ENCODE data around the gene MAOB. TPM values are rescaled to one million over a fixed set of nuclear protein-coding genes. Genes with fewer than 3 reads are reported as not detected.
"Not testable (repeated sequence)": the region's sequence is repeated elsewhere in the genome, so short reads cannot be mapped to it uniquely, and the experiment has no call there.

Gene MAOB
- not detected for polyA plus RNA-seq

DNA sequence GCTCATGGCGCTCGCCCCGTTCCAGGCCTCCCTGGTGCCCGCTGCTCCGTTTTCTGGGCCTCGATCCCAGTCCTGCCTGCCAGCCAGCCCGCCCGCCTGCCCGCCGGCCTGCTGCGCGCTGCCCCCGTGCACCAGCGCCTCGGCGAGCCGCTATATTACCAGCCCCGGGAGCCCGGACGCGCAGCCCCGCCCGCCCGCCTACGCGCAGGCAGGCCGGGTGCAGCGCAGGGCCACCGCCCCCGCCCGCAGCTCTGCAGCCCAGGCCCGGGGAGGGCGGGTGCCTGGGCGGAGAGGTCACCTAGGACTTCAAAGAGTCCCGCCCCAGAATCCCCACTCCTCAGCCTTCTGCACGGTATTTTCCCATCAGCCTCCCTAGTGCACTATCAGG lies at the start of gene MAOB:
MAOB (minus strand) TSS at position 157 of the 388 bp plus-strand sequence; CDS start at position 6, 151 bp downstream.
- Mint-ChIP-seq H3K4me3 (no peak within 1 kb of the TSS), H3K36me3 (no peaks in the 10 kb centered on the region), H3K27ac (no peak within 1 kb of the TSS), H3K9me3 (peaks cover 0 to 2% (median 0%) of the 10 kb centered on the region in 3 donors), H3K27me3 (peaks cover 35% of the 10 kb centered on the region), H3K4me1 (no peaks in the 10 kb centered on the region)

DNA sequence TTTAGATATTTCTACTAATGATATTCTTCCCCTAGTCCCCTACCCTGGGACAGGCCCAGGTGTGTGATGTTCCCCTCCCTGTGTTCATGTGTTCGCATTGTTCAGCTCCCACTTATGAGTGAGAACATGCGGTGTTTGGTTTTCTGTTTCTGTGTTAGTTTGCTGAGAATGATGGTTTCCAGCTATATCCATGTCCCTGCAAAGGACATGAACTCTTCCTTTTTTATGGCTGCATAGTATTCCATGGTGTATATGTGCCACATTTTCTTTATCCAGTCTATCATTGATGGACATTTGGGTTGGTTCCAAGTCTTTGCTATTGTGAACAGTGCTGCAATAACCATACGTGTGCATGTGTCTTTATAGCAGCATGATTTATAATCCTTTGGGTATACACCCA lies 39.8 kb upstream of the MAOB start:
- not testable (repeated sequence) for H3K4me1 Mint-ChIP-seq, H3K27me3 Mint-ChIP-seq, H3K4me3 Mint-ChIP-seq, H3K9me3 Mint-ChIP-seq, H3K36me3 Mint-ChIP-seq
- peak overlapping the region in 1 of 3 donors; percentile 25 for H3K27ac Mint-ChIP-seq

DNA sequence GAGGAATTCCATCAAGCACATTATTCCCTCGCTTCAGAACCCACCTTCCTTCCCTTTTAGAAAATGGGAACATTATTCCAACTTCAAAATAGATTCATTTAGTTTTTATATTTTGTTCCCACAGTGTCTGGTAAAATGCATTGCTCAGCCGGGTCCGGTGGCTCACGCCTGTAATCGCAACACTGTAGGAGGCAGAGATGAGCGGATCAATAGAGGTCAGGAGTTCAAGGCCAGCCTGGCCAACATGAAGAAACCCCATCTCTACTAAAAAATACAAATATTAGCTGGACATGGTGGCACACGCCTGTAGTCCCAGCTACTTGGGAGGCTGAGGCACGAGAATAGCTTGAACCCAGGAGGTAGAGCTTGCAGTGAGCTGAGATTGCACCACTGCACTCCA lies 28.5 kb upstream of the MAOB start:
- not testable (repeated sequence) for H3K27ac Mint-ChIP-seq, H3K36me3 Mint-ChIP-seq, H3K4me3 Mint-ChIP-seq, H3K9me3 Mint-ChIP-seq, H3K4me1 Mint-ChIP-seq, H3K27me3 Mint-ChIP-seq

DNA sequence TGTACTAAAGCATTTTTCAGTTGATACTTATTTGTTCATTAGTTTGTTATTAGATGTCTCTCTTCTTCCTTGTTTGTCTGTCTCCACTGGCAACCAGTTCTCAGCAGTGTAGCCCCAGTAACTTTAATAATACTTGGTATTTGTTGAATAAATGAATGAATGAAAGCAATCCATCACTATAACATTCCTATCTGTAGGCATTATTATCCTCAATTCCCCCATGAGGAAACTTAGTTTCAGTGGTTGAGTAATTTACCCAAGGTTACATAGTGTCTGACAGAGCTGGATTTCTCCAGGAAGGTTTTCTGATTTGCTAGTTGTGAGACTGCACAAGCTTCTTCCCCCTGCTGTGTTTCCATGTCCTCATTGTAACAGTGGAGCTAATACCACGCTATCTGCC lies 27.8 kb upstream of the MAOB start:
- Mint-ChIP-seq H3K4me1 (peaks cover 0 to 1% (median 0%) of the 10 kb centered on the region in 3 donors), H3K9me3 (no peaks in the 10 kb centered on the region), H3K4me3 (no peak overlapping the region), H3K36me3 (peaks cover 2% of the 10 kb centered on the region), H3K27me3 (peaks cover 2% of the 10 kb centered on the region), H3K27ac (no peak overlapping the region)

DNA sequence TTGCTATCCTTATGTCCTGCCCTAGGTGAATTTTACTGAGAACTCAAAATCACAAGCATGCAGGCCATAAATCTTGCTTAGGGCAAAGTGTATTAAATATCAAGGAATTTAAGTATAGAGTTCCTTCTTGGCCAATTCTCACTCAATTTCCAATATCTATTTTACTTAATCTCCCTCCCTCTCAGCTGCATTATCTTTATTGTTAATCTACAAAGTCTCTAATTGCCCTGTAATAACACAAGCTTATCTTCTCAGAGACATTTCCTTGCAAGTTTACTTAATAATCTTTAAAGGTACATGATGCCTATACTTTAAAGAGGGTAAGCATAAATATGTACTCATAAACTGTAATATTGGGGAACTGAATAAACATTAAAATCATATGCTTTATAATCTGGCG lies 26.9 kb upstream of the MAOB start:
- no peak overlapping the region for H3K4me3 Mint-ChIP-seq
- peaks cover 2% of the 10 kb centered on the region for H3K27me3 Mint-ChIP-seq
- peaks cover 0 to 3% (median 0%) of the 10 kb centered on the region in 3 donors for H3K9me3 Mint-ChIP-seq
- H3K36me3 Mint-ChIP-seq: peaks cover 2% of the 10 kb centered on the region
- peaks cover 0 to 1% (median 0%) of the 10 kb centered on the region in 3 donors for H3K4me1 Mint-ChIP-seq
- H3K27ac Mint-ChIP-seq: no peak overlapping the region

DNA sequence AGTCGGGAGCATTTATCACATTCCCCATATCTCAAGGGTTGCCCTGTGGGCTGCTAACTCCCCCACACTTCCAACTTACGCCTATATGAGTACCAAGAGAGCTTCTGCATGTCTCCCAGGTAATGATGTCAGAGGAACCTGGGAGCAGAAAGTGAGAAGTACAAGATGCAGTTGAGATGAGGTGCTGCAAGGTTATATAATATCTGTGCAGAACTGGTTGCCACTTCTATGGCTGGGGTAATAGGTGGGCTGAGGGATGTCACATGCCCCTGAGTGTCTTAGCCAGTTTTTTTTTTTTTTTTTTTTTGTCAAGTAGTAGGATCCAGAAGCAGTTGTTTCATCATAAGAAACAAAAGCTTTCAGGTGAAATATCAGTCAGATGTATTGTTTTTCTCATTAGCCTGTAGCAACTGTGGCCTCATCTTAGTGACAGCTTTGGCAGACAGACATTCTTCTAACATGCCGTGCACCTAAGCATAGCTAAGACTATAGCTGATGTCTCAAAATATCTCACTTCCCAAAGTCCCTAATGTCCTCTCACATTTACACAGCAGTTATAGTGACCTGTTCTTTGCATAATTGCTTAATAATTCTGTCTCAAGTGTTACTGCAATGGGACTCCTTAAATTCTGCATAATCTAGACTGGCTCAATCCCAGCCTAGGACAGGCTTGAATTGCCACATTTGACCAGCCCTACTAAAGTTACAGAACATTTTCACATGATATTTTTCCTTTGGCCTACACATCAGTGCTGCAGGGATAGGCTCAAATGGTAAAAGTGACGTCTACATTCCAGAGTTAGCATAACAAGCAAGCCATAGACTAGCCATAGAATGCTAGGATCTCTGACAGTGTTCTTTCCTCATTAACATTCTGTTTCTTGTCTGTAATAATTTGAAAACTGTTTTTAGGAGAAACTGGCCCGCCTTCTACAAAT lies 17.9 kb upstream of the MAOB start:
- Mint-ChIP-seq H3K4me1 (no peaks in the 10 kb centered on the region), H3K36me3 (no peaks in the 10 kb centered on the region), H3K4me3 (no peak overlapping the region), H3K9me3 (peaks cover 0 to 3% (median 0%) of the 10 kb centered on the region in 3 donors), H3K27ac (no peak overlapping the region), H3K27me3 (peaks cover 8% of the 10 kb centered on the region)

DNA sequence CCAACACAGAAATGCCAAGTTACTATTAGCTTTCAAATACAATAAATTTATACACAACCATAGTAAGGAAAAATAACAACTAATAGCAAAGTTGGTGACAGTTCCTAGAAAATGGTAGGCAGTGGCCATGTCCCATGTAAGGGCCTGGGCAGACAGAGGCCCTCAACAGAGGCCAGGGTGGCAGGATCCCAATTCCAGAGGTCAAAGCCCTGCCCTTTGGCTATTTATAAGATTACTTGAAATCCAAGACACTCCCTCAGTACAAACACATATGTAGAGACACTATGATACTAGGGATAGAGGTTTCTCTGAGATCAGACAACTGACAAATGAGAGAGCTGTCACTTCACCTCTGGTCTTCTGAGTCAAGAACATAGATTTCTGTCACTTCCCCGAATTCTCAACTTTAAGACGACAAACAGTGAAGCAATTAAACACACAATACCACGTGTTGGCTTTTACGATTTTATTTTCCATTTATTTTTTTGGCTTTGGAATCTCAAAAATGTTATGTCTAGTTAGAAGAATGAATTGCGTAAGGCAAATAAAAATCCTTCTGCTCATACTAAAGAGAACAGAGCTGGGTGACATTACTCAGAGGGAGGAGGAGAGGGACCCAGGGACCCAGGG lies 16.3 kb upstream of the MAOB start:
- Mint-ChIP-seq H3K9me3 (peaks cover 0 to 2% (median 0%) of the 10 kb centered on the region in 3 donors), H3K27me3 (peaks cover 8% of the 10 kb centered on the region), H3K27ac (no peak overlapping the region), H3K4me1 (no peaks in the 10 kb centered on the region), H3K36me3 (no peaks in the 10 kb centered on the region), H3K4me3 (no peak overlapping the region)

DNA sequence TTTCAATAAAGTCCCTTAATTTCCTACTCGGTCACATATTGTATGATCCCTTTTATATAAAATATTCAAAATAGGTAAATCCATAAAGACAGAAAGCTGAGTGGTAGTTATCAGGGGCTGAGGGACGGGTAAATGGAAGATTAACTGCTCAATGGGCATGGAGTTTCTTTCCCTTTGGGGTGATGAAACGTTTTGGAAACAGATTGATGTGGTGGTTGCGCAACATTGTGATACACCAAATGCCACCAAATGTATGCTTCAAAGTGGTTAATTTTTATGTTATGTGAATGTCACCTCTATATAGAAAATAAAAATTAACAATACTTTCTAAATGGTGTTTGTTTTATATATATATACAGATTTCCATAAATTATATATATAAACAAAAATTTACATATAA lies 15.0 kb upstream of the MAOB start:
- Mint-ChIP-seq H3K4me1 (no peaks in the 10 kb centered on the region), H3K4me3 (no peak overlapping the region), H3K9me3 (peaks cover 0 to 2% (median 0%) of the 10 kb centered on the region in 3 donors), H3K27ac (no peak overlapping the region), H3K27me3 (peaks cover 8% of the 10 kb centered on the region), H3K36me3 (no peaks in the 10 kb centered on the region)

DNA sequence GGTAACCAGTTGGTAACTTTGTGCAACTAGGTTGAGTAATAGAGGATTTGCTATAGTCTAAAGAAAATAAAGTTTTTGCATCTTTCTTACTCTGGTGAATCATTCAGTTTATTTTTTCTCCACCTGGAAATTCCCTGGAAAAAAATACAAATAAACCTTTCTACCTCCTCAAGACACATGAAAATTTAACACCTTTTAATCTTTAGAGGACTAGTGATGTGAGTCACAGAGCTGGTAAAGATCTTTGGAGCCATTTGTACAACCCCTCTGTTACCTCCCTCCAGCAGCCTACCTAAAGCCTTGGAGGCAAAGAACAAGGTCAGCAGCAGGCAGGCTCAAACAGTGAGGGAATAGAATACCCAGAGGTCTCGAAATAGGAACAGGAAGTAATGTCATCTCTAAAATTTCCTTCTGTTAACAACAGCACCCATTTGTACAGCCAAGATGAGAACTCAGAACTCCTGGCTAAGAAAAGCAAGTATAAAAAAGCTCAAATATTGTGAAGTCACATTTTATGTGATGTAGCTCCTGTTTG lies 10.2 kb upstream of the MAOB start:
- no peaks in the 10 kb centered on the region for H3K36me3 Mint-ChIP-seq
- peaks cover 2% of the 10 kb centered on the region for H3K27me3 Mint-ChIP-seq
- no peak overlapping the region for H3K27ac Mint-ChIP-seq
- peaks cover 0 to 12% (median 4%) of the 10 kb centered on the region in 3 donors for H3K9me3 Mint-ChIP-seq
- no peaks in the 10 kb centered on the region for H3K4me1 Mint-ChIP-seq
- no peak overlapping the region for H3K4me3 Mint-ChIP-seq

DNA sequence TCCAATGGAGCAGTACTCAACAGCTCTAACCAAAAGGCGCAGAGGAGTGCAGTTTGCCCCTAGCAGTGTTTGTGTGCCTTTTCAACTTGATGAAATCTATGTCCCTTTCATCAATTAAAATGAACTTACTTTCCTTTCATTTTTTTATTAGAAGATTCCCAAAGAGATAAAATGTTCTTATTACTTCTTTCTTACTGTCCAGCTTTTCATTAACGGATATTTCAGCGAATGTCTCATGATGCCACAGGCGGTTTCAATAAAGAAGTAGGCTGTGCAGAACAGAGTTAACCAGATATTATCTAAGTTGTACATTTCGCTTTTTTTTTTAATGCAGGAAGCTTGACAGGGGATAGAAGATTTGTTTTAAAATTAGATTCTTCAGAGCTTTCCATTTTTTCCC lies 3.4 kb upstream of the MAOB start:
- H3K27ac Mint-ChIP-seq: no peak overlapping the region
- H3K27me3 Mint-ChIP-seq: peaks cover 18% of the 10 kb centered on the region
- H3K36me3 Mint-ChIP-seq: no peaks in the 10 kb centered on the region
- H3K9me3 Mint-ChIP-seq: peaks cover 0 to 14% (median 4%) of the 10 kb centered on the region in 3 donors
- no peaks in the 10 kb centered on the region for H3K4me1 Mint-ChIP-seq
- no peak overlapping the region for H3K4me3 Mint-ChIP-seq

DNA sequence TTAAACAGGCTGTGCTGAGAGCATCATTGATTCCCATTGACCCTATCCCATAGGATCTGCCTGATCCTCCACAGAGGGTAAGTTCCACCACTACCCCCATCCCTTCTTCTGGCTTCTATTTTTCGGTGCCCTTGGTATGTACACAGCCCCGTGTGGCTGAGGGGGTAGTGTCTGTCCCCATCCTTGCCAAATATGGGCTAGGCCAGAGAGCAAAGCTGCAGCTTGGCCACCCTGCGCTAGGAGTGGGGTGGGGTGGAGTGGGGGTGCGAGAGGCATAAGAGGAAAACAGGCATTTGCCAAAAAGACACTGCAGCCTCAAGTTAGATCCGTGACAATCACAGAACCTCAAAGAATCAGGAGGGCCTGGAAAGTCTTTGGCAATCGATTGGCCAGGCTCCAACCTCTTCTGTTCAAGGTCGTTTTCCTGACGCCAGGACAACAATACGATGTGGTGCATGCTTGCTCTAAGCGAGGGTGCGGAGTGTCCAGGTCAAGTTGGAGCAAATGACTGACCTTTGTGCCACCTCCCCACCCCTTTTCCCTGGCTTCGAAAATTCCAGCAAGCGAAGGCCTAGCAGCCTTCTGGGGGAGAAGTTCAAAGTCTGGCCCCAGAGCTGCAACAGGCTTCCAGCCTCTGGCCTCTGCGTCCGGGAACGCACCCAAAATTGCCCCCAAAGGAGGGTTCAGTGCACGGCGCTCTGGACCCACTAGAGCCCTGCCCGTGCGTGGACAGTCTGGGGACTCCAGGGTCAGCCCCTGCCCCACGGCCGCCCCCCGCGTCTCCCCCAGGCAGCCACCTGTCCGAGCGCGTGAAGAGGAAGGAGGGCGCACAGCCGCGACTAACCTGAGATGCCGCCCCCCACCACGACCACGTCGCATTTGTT lies 598 bp downstream of the MAOB start:
- Mint-ChIP-seq H3K9me3 (peaks cover 0 to 2% (median 0%) of the 10 kb centered on the region in 3 donors), H3K36me3 (no peaks in the 10 kb centered on the region), H3K27ac (no peak overlapping the region), H3K27me3 (peaks cover 35% of the 10 kb centered on the region), H3K4me3 (no peak overlapping the region), H3K4me1 (no peaks in the 10 kb centered on the region)

DNA sequence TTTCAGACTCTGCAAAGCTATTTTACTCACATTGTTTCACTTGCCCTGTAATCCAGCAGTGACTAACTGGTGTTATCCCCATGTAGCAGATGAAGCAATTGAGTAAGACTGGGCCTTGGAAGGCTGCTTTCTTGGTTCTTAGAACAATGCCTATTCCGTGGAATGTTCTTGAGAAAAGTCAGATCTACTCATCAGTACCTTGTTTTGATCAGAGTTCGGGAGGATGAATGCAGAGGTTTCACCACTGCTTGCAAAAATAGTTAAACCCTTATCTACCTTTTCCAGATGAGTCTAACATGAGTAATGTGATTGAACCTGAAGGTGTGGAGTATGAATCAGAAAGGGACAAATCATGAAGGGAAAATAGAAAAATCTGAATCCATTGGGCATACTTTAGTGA lies 1.8 kb downstream of the MAOB start:
- Mint-ChIP-seq H3K27ac (no peak overlapping the region), H3K9me3 (peaks cover 0 to 2% (median 0%) of the 10 kb centered on the region in 3 donors), H3K27me3 (peaks cover 35% of the 10 kb centered on the region), H3K36me3 (no peaks in the 10 kb centered on the region), H3K4me1 (no peaks in the 10 kb centered on the region), H3K4me3 (no peak overlapping the region)

DNA sequence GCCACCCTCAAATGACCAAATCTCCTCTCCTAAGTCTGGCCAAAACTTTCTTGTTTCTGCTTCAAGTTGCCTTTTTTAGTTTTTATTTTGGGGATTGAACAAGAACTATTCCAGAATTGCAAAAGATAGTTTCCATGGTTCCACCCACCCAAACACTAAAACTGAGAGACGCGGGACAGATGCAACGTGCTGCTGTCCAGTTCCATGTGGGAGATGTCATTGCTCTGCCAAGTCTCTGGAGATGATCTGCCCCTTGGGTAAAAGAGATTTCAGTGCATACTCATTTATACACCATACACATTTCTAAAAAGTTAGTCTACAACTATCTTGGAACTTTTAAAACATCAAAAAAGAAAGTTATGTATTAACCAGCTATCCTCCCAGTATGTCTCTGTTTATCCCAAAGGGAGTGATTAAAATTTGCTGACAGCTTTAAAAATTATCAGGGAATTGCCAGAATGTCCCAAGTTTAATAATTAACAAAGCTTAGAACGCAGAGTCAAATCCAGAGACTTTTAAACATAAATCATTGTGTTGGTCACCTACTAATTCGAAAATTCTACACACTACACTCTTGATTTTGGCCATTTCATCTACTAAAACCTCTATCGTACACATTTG lies 3.2 kb downstream of the MAOB start:
- Mint-ChIP-seq H3K27ac (no peak overlapping the region), H3K4me1 (no peaks in the 10 kb centered on the region), H3K9me3 (no peaks in the 10 kb centered on the region), H3K4me3 (no peak overlapping the region), H3K27me3 (peaks cover 33% of the 10 kb centered on the region), H3K36me3 (no peaks in the 10 kb centered on the region)

DNA sequence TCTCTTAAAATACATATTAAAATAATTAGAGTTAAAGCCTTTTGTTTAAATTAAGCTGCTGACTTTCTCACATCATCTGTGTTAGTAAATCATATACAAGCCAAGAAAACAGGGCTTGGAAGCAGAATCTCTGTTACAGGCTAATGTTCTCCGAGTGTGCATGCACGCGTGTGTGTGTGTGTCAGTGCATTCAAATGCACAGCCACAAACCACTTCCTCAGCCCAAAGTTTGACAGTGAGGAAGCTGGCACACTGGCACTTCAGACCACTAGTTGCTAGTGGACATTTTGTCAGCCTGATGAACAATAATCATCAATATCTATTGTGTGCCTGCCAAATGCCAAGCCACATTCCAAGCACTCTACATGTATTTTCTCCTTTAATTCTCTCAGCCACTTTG lies 5.6 kb downstream of the MAOB start:
- Mint-ChIP-seq H3K4me3 (no peak overlapping the region), H3K27ac (no peak overlapping the region), H3K36me3 (no peaks in the 10 kb centered on the region), H3K9me3 (peaks cover 0 to 2% (median 0%) of the 10 kb centered on the region in 3 donors), H3K27me3 (peaks cover 20% of the 10 kb centered on the region), H3K4me1 (no peaks in the 10 kb centered on the region)
